CD4-positive, alpha-beta T cell (primary cell): ENCODE results near the gene YDJC. TPM values are rescaled to one million over a fixed set of nuclear protein-coding genes. Genes with fewer than 3 reads are reported as not detected.
"Not testable (repeated sequence)": the region's sequence is repeated elsewhere in the genome, so short reads cannot be mapped to it uniquely, and the experiment has no call there.

Experiments used
- ATAC-seq: fragments of 200-7000 bp; cut with Tn5 transposase; one replicate; pipeline ENCODE4 v1.10.0; 2022; ENCODE audit warnings: mild to moderate bottlenecking; ENCODE audit not compliant: poor library complexity
- CTCF ChIA-PET: fragments of 350-600 bp; sonication (Branson Sonifier 250); formaldehyde crosslinking; loops from one replicate; lab custom pipeline; 2021; ENCODE audit warnings: antibody characterized with exemption, inconsistent platforms; lab: Charles Lee
- POLR2A ChIA-PET: fragments of 350-600 bp; sonication (Branson Sonifier 250); formaldehyde crosslinking; loops from one replicate; lab custom pipeline; 2021; ENCODE audit warnings: antibody characterized with exemption, inconsistent platforms; lab: Charles Lee
- DNase-seq, 14 experiments: peaks; one replicate each; pipeline ENCODE4 v3.0.0-alpha.2; 2013 to 2020; ENCODE audit warnings: mixed read lengths in 2 of 14
- H3K27ac ChIP-seq, 2 donors: one replicate each; pipeline versions ENCODE4 v1.5.1 to v1.7.0; 2013; ENCODE audit warnings: low read length in 2 of 2, low read depth in 1 of 2, mild to moderate bottlenecking in 1 of 2
- H3K27me3 ChIP-seq, 2 experiments: 1 replicate in 1 of 2; 2 replicates in 1 of 2; pipeline versions ENCODE4 v1.6.1 to v1.7.0; 2013; ENCODE audit warnings: low read length in 2 of 2, control low read depth in 1 of 2, mild to moderate bottlenecking in 1 of 2, moderate library complexity in 1 of 2; ENCODE audit not compliant: insufficient read depth in 2 of 2, control insufficient read depth in 1 of 2
- H3K36me3 ChIP-seq: one replicate; pipeline ENCODE4 v1.6.1; 2013; ENCODE audit warnings: low read length, control low read depth; ENCODE audit not compliant: insufficient read depth
- H3K4me1 ChIP-seq: one replicate; pipeline ENCODE4 v1.6.1; 2013; ENCODE audit warnings: low read length, control low read depth; ENCODE audit not compliant: insufficient read depth
- H3K4me3 ChIP-seq: one replicate; pipeline ENCODE4 v1.5.1; 2013; ENCODE audit warnings: mild to moderate bottlenecking, low read length, moderate library complexity
- H3K9me3 ChIP-seq, 2 experiments: 1 replicate in 1 of 2; 2 replicates in 1 of 2; pipeline versions ENCODE4 v1.6.1 to v1.7.0; 2013; ENCODE audit warnings: low read length in 2 of 2, mild to moderate bottlenecking in 2 of 2, control low read depth in 1 of 2, moderate library complexity in 1 of 2; ENCODE audit not compliant: control insufficient read depth in 1 of 2, insufficient read depth in 1 of 2
- H3K27ac Mint-ChIP-seq: one replicate; pipeline ENCODE4 v1.8.0; 2020; ENCODE audit warnings: mixed read lengths
- H3K27me3 Mint-ChIP-seq: one replicate; pipeline ENCODE4 v1.8.0; 2021; ENCODE audit warnings: mixed read lengths
- H3K36me3 Mint-ChIP-seq: one replicate; pipeline ENCODE4 v1.8.0; 2021; ENCODE audit warnings: low read depth, mixed read lengths
- H3K4me1 Mint-ChIP-seq: one replicate; pipeline ENCODE4 v1.8.0; 2021; ENCODE audit warnings: low read depth, mixed read lengths
- H3K4me3 Mint-ChIP-seq: one replicate; pipeline ENCODE4 v1.8.0; 2020; ENCODE audit warnings: mild to moderate bottlenecking, mixed read lengths
- H3K9me3 Mint-ChIP-seq: one replicate; pipeline ENCODE4 v1.8.0; 2020; ENCODE audit warnings: mixed read lengths
- intact Hi-C, 2 experiments: fragments of 100-400 bp; cut with DNase I in 1 of 2; cut with micrococcal nuclease in 1 of 2; formaldehyde crosslinking; loops; one replicate each; pipeline versions ENCODE4 v1.15.1 to v1.9.0; 2023 to 2025; cut with DNase I, micrococcal nuclease
- total RNA-seq, 174 experiments: library from RNA in 2 of 174; stranded (reverse) in 2 of 174; gene quantifications; one replicate each; pipeline ENCODE4 v1.2.3 and lab custom pipeline; 2021 to 2026
- TF ChIP-seq, protein P1 (sequence below): fragments of 200-600 bp; IDR thresholded peaks from one replicate; pipeline ENCODE4 v1.8.0; 2022; ENCODE audit warnings: antibody characterized with exemption, mild to moderate bottlenecking

Gene YDJC
- total RNA-seq, 2 experiments from 2014 or later = 23.9 to 25.2 TPM

DNA sequence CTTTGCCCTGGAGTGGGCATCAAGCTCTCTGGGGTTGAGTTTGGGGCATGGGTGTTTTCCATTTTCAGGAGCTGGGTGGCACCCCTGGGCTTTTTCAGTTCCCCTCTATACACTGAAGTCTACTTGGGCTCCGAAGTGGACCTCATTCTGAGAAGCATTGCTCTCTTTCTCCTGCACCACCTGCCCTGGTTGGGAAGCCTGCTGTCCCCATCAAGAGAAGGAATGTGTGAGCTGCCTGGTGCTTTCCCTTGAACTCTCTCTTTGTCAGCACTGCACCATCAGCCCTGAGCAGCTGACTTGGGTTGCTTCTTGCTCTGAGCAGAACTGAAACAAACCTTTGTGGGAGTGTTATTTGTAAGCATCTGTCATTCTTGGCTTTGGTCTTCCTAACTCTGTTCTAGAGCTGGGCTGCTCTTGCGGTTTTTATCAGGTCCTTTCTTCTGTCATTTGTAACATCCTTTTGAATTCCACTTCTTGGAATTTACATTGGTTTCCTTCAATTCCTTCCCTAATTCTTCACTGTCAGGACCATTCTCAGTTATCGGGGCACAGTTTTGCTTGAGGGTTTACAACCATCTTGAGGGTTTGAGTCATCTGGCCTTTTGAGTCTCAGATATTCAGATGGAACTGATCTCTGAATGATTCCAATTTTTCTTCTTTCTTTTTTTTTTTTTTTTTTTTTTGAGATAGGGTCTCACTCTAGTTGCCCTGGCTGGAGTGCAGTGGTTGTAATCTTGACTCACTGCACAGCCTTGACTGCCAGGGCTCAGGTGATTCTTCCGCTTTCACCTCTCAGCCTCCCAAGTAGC, 41.8 kb downstream of the YDJC start:
- Mint-ChIP-seq H3K36me3 (peaks cover 49% of the 10 kb centered on the region), H3K27ac (peak overlapping the region; percentile 79), H3K9me3 (no peaks in the 10 kb centered on the region), H3K27me3 (no peaks in the 10 kb centered on the region), H3K4me3 (peak overlapping the region; percentile 27), H3K4me1 (peaks cover 59% of the 10 kb centered on the region)
- Histone ChIP-seq H3K9me3 (no peaks in the 10 kb centered on the region), H3K27me3 (no peaks in the 10 kb centered on the region), H3K4me3 (no peak overlapping the region), H3K36me3 (peaks cover 34% of the 10 kb centered on the region), H3K27ac (peak overlapping the region in 1 of 2 donors; percentile 9), H3K4me1 (peaks cover 56% of the 10 kb centered on the region)
- ChIA-PET CTCF (interaction anchor here (0.6 to 0.8 kb wide), 2 partner anchors 9 to 28 kb away, joined by 3 read pairs; no protein-coding TSS in a partner anchor), POLR2A (interaction anchor here (1.7 kb wide), 1 partner anchor 18 kb away, joined by 3 read pairs; no protein-coding TSS in a partner anchor)
- DNase-seq (peak in 3 of 14 experiments; percentile 5 to 35 (median 29)), ATAC-seq (peak; percentile 71)
- intact Hi-C loops = no loop called here
- TF ChIP-seq, protein P1, sequence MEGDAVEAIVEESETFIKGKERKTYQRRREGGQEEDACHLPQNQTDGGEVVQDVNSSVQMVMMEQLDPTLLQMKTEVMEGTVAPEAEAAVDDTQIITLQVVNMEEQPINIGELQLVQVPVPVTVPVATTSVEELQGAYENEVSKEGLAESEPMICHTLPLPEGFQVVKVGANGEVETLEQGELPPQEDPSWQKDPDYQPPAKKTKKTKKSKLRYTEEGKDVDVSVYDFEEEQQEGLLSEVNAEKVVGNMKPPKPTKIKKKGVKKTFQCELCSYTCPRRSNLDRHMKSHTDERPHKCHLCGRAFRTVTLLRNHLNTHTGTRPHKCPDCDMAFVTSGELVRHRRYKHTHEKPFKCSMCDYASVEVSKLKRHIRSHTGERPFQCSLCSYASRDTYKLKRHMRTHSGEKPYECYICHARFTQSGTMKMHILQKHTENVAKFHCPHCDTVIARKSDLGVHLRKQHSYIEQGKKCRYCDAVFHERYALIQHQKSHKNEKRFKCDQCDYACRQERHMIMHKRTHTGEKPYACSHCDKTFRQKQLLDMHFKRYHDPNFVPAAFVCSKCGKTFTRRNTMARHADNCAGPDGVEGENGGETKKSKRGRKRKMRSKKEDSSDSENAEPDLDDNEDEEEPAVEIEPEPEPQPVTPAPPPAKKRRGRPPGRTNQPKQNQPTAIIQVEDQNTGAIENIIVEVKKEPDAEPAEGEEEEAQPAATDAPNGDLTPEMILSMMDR = no peak

DNA sequence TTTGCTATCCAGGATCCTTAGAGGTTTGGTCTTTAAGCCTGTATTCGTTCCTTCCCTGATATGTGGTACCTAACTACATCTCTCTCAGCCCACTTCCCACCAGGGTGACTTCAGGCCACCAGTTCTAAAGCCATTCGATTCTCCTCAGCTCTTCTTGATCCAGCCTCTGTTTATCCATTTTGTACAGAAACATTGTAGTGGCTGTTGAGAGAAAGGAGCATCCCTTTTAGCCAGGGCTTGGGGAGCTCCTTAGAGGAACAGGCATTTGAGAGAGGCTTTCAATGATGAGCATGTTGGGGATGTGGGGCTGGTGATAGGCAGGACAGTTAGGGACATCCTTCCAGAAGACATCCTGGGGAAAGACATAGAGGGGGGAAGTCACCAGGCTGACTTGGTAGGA, 44.4 kb downstream of the YDJC start:
- Histone ChIP-seq H3K27ac (no peak overlapping the region), H3K9me3 (no peaks in the 10 kb centered on the region), H3K36me3 (peaks cover 16% of the 10 kb centered on the region), H3K4me3 (no peak overlapping the region), H3K4me1 (peaks cover 64% of the 10 kb centered on the region), H3K27me3 (no peaks in the 10 kb centered on the region)
- no peak overlapping the region for H3K4me3 Mint-ChIP-seq
- no peaks in the 10 kb centered on the region for H3K9me3 Mint-ChIP-seq
- H3K4me1 Mint-ChIP-seq = peaks cover 44% of the 10 kb centered on the region
- ATAC-seq (no peak), DNase-seq (no peak)
- H3K36me3 Mint-ChIP-seq = peaks cover 32% of the 10 kb centered on the region
- POLR2A ChIA-PET = no interaction called here
- peak overlapping the region; percentile 28 for H3K27ac Mint-ChIP-seq
- CTCF ChIA-PET = no interaction called here
- TF ChIP-seq, protein P1 = no peak
- H3K27me3 Mint-ChIP-seq = no peaks in the 10 kb centered on the region
- intact Hi-C loops = loop anchor here in 1 of 2 experiments (2.0 kb wide), 1 partner anchor 19 kb away; no protein-coding TSS in a partner anchor

DNA sequence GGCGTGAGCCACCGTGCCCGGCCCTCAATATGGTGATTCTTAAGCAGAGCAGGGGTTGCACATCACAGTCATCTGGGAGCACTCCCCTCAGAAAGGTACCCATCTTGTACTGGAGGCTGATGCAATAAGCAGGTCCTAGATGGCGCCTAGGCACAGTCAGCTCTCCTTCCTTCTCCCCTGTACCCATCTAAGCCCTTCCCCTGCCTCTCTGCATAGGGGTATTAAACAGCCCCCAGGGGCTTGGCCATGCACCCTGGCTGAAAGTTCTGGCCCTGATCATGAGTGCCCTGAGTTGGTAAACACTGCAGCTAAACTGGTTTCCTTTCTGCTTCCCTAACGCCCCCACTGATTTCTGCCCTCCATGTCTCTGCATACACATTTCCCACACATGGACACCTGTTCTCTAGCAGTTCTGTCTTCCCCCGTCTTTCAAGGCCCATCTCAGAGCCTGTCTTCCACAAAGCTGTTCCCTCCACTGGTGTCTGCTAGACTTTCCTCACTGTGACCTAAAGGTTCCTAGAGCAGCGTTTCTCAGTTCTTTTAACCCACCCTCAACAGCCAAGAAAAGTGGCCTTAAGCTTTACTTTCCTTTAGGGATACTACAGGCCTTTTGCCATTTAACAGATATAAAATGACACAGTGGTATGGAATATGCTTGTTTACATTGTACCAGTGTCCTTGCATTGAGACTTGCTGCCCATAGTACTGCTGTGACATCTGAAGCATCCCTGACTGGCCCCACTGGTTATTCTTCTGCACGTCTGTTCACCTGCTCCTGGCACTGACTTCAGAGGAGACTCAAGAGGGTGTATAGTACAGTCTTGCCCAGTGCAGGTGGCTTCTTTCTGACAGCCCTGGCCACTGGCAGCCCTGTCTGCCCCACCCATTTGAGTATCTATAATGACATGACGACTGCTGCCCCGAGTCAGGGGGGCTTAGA, 46.8 kb downstream of the YDJC start:
- Mint-ChIP-seq H3K4me1 (peaks cover 53% of the 10 kb centered on the region), H3K27me3 (no peaks in the 10 kb centered on the region), H3K4me3 (peak overlapping the region; percentile 31), H3K27ac (peak overlapping the region; percentile 71), H3K9me3 (no peaks in the 10 kb centered on the region), H3K36me3 (peaks cover 30% of the 10 kb centered on the region)
- ChIA-PET CTCF (interaction anchor here (0.6 kb wide), 1 partner anchor 47 kb away, joined by 4 read pairs; the partner anchor contains the start of gene YDJC), POLR2A (no interaction called here)
- Histone ChIP-seq H3K36me3 (peaks cover 16% of the 10 kb centered on the region), H3K9me3 (no peaks in the 10 kb centered on the region), H3K27ac (no peak overlapping the region), H3K27me3 (no peaks in the 10 kb centered on the region), H3K4me1 (peaks cover 69% of the 10 kb centered on the region), H3K4me3 (no peak overlapping the region)
- intact Hi-C loops = no loop called here
- DNase-seq (no peak), ATAC-seq (no peak)
- TF ChIP-seq, protein P1 = no peak

DNA sequence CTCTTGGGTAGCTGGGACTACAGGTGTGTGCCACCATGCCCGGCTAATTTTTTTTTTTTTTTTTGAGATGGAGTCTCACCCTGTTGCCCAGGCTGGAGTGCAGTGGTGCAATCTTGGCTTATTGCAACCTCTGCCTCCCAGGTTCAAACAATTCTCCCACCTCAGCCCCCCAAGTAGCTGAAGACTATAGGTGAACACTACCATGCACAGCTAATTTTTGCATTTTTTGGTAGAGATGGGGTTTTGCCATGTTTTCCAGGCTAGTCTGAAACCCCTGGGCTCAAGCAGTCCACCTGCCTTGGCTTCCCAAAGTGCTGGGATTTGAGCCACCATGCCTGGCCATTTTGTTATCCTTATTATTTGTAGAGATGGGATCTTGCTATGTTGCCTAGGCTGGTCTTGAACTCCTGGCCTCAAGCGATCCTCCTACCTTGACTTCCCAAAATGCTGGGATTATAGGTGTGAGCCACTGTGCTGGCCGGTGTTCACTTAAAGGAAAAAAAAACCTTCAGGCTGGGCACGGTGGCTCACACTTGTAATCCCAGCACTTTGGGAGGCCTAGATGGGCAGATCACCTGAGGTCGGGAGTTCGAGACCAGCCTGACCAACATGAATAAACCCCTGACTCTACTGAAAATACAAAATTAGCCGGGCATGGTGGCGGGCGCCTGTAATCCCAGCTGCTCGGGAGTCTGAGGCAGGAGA, 48.7 kb downstream of the YDJC start:
- DNase-seq, H3K36me3 ChIP-seq, ATAC-seq, H3K4me3 Mint-ChIP-seq, H3K9me3 ChIP-seq, H3K9me3 Mint-ChIP-seq, CTCF ChIA-PET, H3K27ac ChIP-seq, POLR2A ChIA-PET, H3K4me3 ChIP-seq, H3K27me3 ChIP-seq, H3K27me3 Mint-ChIP-seq, intact Hi-C loops: not testable (repeated sequence)
- peak overlapping the region; percentile 12 for H3K27ac Mint-ChIP-seq
- peaks cover 69% of the 10 kb centered on the region for H3K4me1 ChIP-seq
- peaks cover 53% of the 10 kb centered on the region for H3K4me1 Mint-ChIP-seq
- H3K36me3 Mint-ChIP-seq = peaks cover 28% of the 10 kb centered on the region
